Muscle layer of duodenum (tissue), 2 donors: ENCODE measurements around the gene TSPAN12.

ENCODE experiments used
- H3K27ac ChIP-seq: one replicate; pipeline ENCODE4 v1.7.0; 2013; ENCODE audit warnings: mild to moderate bottlenecking, low read length
- H3K27me3 ChIP-seq: one replicate; pipeline ENCODE4 v1.7.0; 2013; ENCODE audit warnings: low read depth, mild to moderate bottlenecking, control low read depth, low read length
- H3K36me3 ChIP-seq, 2 donors: one replicate each; pipeline ENCODE4 v1.7.0; 2013; ENCODE audit warnings: low read length in 2 of 2, control low read depth in 1 of 2, mild to moderate bottlenecking in 1 of 2; ENCODE audit not compliant: insufficient read depth in 2 of 2, control insufficient read depth in 1 of 2
- H3K4me1 ChIP-seq, 2 donors: one replicate each; pipeline ENCODE4 v1.7.0; 2013; ENCODE audit warnings: low read length in 2 of 2, mild to moderate bottlenecking in 2 of 2, control low read depth in 1 of 2, moderate library complexity in 1 of 2; ENCODE audit not compliant: insufficient read depth in 2 of 2, control insufficient read depth in 1 of 2
- H3K4me3 ChIP-seq, 2 donors: one replicate each; pipeline ENCODE4 v1.7.0; 2013; ENCODE audit warnings: low read length in 2 of 2, low read depth in 1 of 2, mild to moderate bottlenecking in 1 of 2
- H3K9me3 ChIP-seq, 2 donors: one replicate each; pipeline ENCODE4 v1.7.0; 2013; ENCODE audit warnings: low read length in 2 of 2, control low read depth in 1 of 2, mild to moderate bottlenecking in 1 of 2; ENCODE audit not compliant: control insufficient read depth in 1 of 2
- donor health status: healthy.

TSPAN12 gene

DNA sequence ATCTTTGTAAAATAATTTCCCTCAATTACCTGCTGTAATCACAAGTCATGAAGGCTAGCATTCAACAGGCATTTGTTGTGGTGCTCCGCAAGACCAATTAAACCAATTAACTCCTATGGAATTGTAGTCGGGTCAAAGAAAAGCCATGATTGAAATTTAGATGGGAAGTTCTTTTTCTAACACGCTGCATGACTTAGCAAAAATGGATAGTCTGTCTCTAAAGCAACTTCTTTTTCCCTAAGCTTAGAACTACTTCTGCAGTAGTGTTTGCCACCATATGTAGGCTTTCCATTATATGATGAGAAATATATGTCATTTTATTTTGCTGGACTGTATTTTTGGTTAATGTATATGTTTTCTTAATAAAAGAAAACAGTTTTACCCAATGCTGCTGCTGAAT, 119.1 kb downstream of the TSPAN12 start:
- Histone ChIP-seq H3K4me3 (no peak overlapping the region), H3K4me1 (peaks cover 5 to 19% of the 10 kb centered on the region in 2 donors), H3K36me3 (no peaks in the 10 kb centered on the region), H3K27ac (no peak overlapping the region), H3K9me3 (no peaks in the 10 kb centered on the region), H3K27me3 (no peaks in the 10 kb centered on the region)
